ENCODE data around the gene TRPM3.

TRPM3 gene

GRCh38 chr9:70603020-70603411 lies 518.4 kb downstream of the TRPM3 start:
- H3K9me3 ChIP-seq (ENCODE audit: control insufficient read depth, low read depth, low read length), result no peaks in the 10 kb centered on the region
- H3K27ac ChIP-seq (ENCODE audit: low read length), result no peak overlapping the region
- H3K4me3 ChIP-seq (ENCODE audit: low read length), result no peak overlapping the region
- H3K4me1 ChIP-seq (ENCODE audit: control insufficient read depth, low read depth, low read length), result peaks cover 12% of the 10 kb centered on the region
- H3K36me3 ChIP-seq (ENCODE audit: control insufficient read depth, low read depth, low read length), result no peaks in the 10 kb centered on the region
- no peak overlapping the region for H3K9ac ChIP-seq (ENCODE audit: low read length)
- H3K27me3 ChIP-seq (ENCODE audit: control insufficient read depth, insufficient read depth, low read length), result no peaks in the 10 kb centered on the region

- Histone ChIP-seq H3K4me1 (ENCODE audit: control insufficient read depth, low read depth, low read length) (peaks cover 12% of the 10 kb centered on the region), H3K9ac (ENCODE audit: low read length) (no peak overlapping the region), H3K36me3 (ENCODE audit: control insufficient read depth, low read depth, low read length) (no peaks in the 10 kb centered on the region), H3K4me3 (ENCODE audit: low read length) (no peak overlapping the region), H3K9me3 (ENCODE audit: control insufficient read depth, low read depth, low read length) (no peaks in the 10 kb centered on the region), H3K27ac (ENCODE audit: low read length) (no peak overlapping the region), H3K27me3 (ENCODE audit: control insufficient read depth, insufficient read depth, low read length) (no peaks in the 10 kb centered on the region)
Measured at GRCh38 chr9:70602321-70603019, 519.0 kb downstream of the TRPM3 start.

GRCh38 chr9:70601000-70601951 lies 520.1 kb downstream of the TRPM3 start:
- Histone ChIP-seq H3K36me3 (ENCODE audit: control insufficient read depth, low read depth, low read length) (no peaks in the 10 kb centered on the region), H3K9ac (ENCODE audit: low read length) (no peak overlapping the region), H3K4me1 (ENCODE audit: control insufficient read depth, low read depth, low read length) (peaks cover 12% of the 10 kb centered on the region), H3K27me3 (ENCODE audit: control insufficient read depth, insufficient read depth, low read length) (no peaks in the 10 kb centered on the region), H3K27ac (ENCODE audit: low read length) (no peak overlapping the region), H3K4me3 (ENCODE audit: low read length) (no peak overlapping the region), H3K9me3 (ENCODE audit: control insufficient read depth, low read depth, low read length) (no peaks in the 10 kb centered on the region)

- Histone ChIP-seq H3K27ac (ENCODE audit: low read length) (no peak overlapping the region), H3K4me1 (ENCODE audit: control insufficient read depth, low read depth, low read length) (peaks cover 12% of the 10 kb centered on the region), H3K9ac (ENCODE audit: low read length) (no peak overlapping the region), H3K36me3 (ENCODE audit: control insufficient read depth, low read depth, low read length) (no peaks in the 10 kb centered on the region), H3K9me3 (ENCODE audit: control insufficient read depth, low read depth, low read length) (no peaks in the 10 kb centered on the region), H3K27me3 (ENCODE audit: control insufficient read depth, insufficient read depth, low read length) (no peaks in the 10 kb centered on the region), H3K4me3 (ENCODE audit: low read length) (no peak overlapping the region)
Measured at GRCh38 chr9:70600506-70600905, 520.9 kb downstream of the TRPM3 start.

- H3K36me3 ChIP-seq (ENCODE audit: control insufficient read depth, low read depth, low read length), result no peaks in the 10 kb centered on the region
- peaks cover 12% of the 10 kb centered on the region for H3K4me1 ChIP-seq (ENCODE audit: control insufficient read depth, low read depth, low read length)
- no peak overlapping the region for H3K27ac ChIP-seq (ENCODE audit: low read length)
- H3K27me3 ChIP-seq (ENCODE audit: control insufficient read depth, insufficient read depth, low read length), result no peaks in the 10 kb centered on the region
- H3K9ac ChIP-seq (ENCODE audit: low read length), result no peak overlapping the region
- no peak overlapping the region for H3K4me3 ChIP-seq (ENCODE audit: low read length)
- H3K9me3 ChIP-seq (ENCODE audit: control insufficient read depth, low read depth, low read length), result no peaks in the 10 kb centered on the region
Measured at GRCh38 chr9:70597886-70598285, 523.5 kb downstream of the TRPM3 start.

- H3K4me3 ChIP-seq (ENCODE audit: low read length), result no peak overlapping the region
- no peaks in the 10 kb centered on the region for H3K9me3 ChIP-seq (ENCODE audit: control insufficient read depth, low read depth, low read length)
- no peak overlapping the region for H3K9ac ChIP-seq (ENCODE audit: low read length)
Measured at GRCh38 chr9:70595211-70595610, 526.2 kb downstream of the TRPM3 start.

GRCh38 chr9:70594386-70594944 lies 527.0 kb downstream of the TRPM3 start:
- Histone ChIP-seq H3K9me3 (ENCODE audit: control insufficient read depth, low read depth, low read length) (no peaks in the 10 kb centered on the region), H3K27ac (ENCODE audit: low read length) (no peak overlapping the region), H3K4me1 (ENCODE audit: control insufficient read depth, low read depth, low read length) (no peaks in the 10 kb centered on the region), H3K36me3 (ENCODE audit: control insufficient read depth, low read depth, low read length) (no peaks in the 10 kb centered on the region), H3K4me3 (ENCODE audit: low read length) (no peak overlapping the region), H3K27me3 (ENCODE audit: control insufficient read depth, insufficient read depth, low read length) (no peaks in the 10 kb centered on the region), H3K9ac (ENCODE audit: low read length) (no peak overlapping the region)

More at GRCh38 chr9:70595211-70595610, 526.2 kb downstream of the TRPM3 start:
- no peaks in the 10 kb centered on the region for H3K27me3 ChIP-seq (ENCODE audit: control insufficient read depth, insufficient read depth, low read length)
- H3K4me1 ChIP-seq (ENCODE audit: control insufficient read depth, low read depth, low read length), result peaks cover under 1% of the 10 kb centered on the region
- H3K36me3 ChIP-seq (ENCODE audit: control insufficient read depth, low read depth, low read length), result no peaks in the 10 kb centered on the region
- H3K27ac ChIP-seq (ENCODE audit: low read length), result no peak overlapping the region

GRCh38 chr9:70593241-70593640 lies 528.2 kb downstream of the TRPM3 start:
- H3K27ac ChIP-seq (ENCODE audit: low read length), result no peak overlapping the region
- H3K4me1 ChIP-seq (ENCODE audit: control insufficient read depth, low read depth, low read length), result no peaks in the 10 kb centered on the region
- no peaks in the 10 kb centered on the region for H3K36me3 ChIP-seq (ENCODE audit: control insufficient read depth, low read depth, low read length)
- H3K9me3 ChIP-seq (ENCODE audit: control insufficient read depth, low read depth, low read length), result no peaks in the 10 kb centered on the region
- H3K4me3 ChIP-seq (ENCODE audit: low read length), result no peak overlapping the region
- H3K27me3 ChIP-seq (ENCODE audit: control insufficient read depth, insufficient read depth, low read length), result no peaks in the 10 kb centered on the region
- no peak overlapping the region for H3K9ac ChIP-seq (ENCODE audit: low read length)

GRCh38 chr9:70590315-70590677 lies 531.1 kb downstream of the TRPM3 start:
- Histone ChIP-seq H3K4me1 (ENCODE audit: control insufficient read depth, low read depth, low read length) (no peaks in the 10 kb centered on the region), H3K36me3 (ENCODE audit: control insufficient read depth, low read depth, low read length) (no peaks in the 10 kb centered on the region), H3K27ac (ENCODE audit: low read length) (no peak overlapping the region), H3K9me3 (ENCODE audit: control insufficient read depth, low read depth, low read length) (no peaks in the 10 kb centered on the region), H3K27me3 (ENCODE audit: control insufficient read depth, insufficient read depth, low read length) (no peaks in the 10 kb centered on the region), H3K4me3 (ENCODE audit: low read length) (no peak overlapping the region), H3K9ac (ENCODE audit: low read length) (no peak overlapping the region)

GRCh38 chr9:70589571-70590314 lies 531.7 kb downstream of the TRPM3 start:
- H3K27ac ChIP-seq (ENCODE audit: low read length), result no peak overlapping the region
- H3K4me1 ChIP-seq (ENCODE audit: control insufficient read depth, low read depth, low read length), result no peaks in the 10 kb centered on the region
- no peaks in the 10 kb centered on the region for H3K9me3 ChIP-seq (ENCODE audit: control insufficient read depth, low read depth, low read length)
- H3K36me3 ChIP-seq (ENCODE audit: control insufficient read depth, low read depth, low read length), result no peaks in the 10 kb centered on the region
- no peak overlapping the region for H3K9ac ChIP-seq (ENCODE audit: low read length)
- H3K27me3 ChIP-seq (ENCODE audit: control insufficient read depth, insufficient read depth, low read length), result no peaks in the 10 kb centered on the region
- H3K4me3 ChIP-seq (ENCODE audit: low read length), result no peak overlapping the region

GRCh38 chr9:70588999-70589398 lies 532.4 kb downstream of the TRPM3 start:
- Histone ChIP-seq H3K27me3 (ENCODE audit: control insufficient read depth, insufficient read depth, low read length) (no peaks in the 10 kb centered on the region), H3K4me1 (ENCODE audit: control insufficient read depth, low read depth, low read length) (no peaks in the 10 kb centered on the region), H3K9ac (ENCODE audit: low read length) (no peak overlapping the region), H3K4me3 (ENCODE audit: low read length) (no peak overlapping the region), H3K27ac (ENCODE audit: low read length) (no peak overlapping the region), H3K36me3 (ENCODE audit: control insufficient read depth, low read depth, low read length) (no peaks in the 10 kb centered on the region), H3K9me3 (ENCODE audit: control insufficient read depth, low read depth, low read length) (no peaks in the 10 kb centered on the region)
